Keratinocyte (primary cell): ENCODE data around the gene TTC16. TPM values are rescaled to one million over a fixed set of nuclear protein-coding genes. Genes with fewer than 3 reads are reported as not detected.

Experiments used
- DNase-seq: peaks from one replicate; pipeline ENCODE4 v3.0.0-alpha.2; 2011; ENCODE audit warnings: low read depth, missing footprints, low spot score
- FAIRE-seq: peaks from 2 replicates; lab custom pipeline; 2011; peaks lifted over from hg19 to GRCh38; lab: Jason Lieb, UNC
- H2AFZ ChIP-seq: 2 replicates; pipeline ENCODE4 v1.6.0; 2012; ENCODE audit warnings: low read length, control low read depth, inconsistent platforms; ENCODE audit not compliant: control insufficient read depth
- H3K27ac ChIP-seq: 2 replicates; pipeline ENCODE4 v1.5.1; 2011; ENCODE audit warnings: low read length; ENCODE audit not compliant: control insufficient read depth, insufficient read depth
- H3K27me3 ChIP-seq: 3 replicates; pipeline ENCODE4 v1.6.0; 2011; ENCODE audit warnings: low read length; ENCODE audit not compliant: control insufficient read depth, insufficient read depth; ENCODE audit errors: extremely low read depth
- H3K36me3 ChIP-seq, 2 experiments: 2 replicates in 1 of 2; 3 replicates in 1 of 2; pipeline ENCODE4 v1.5.1; 2011; ENCODE audit warnings: low read length in 2 of 2, mild to moderate bottlenecking in 1 of 2; ENCODE audit not compliant: control insufficient read depth in 2 of 2, insufficient read depth in 2 of 2; ENCODE audit errors: extremely low read depth in 1 of 2
- H3K4me1 ChIP-seq: 3 replicates; pipeline ENCODE4 v1.5.1; 2011; ENCODE audit warnings: low read length; ENCODE audit not compliant: control insufficient read depth, insufficient read depth; ENCODE audit errors: extremely low read depth
- H3K4me2 ChIP-seq: 3 replicates; pipeline ENCODE4 v1.6.0; 2011; ENCODE audit warnings: low read depth, low read length; ENCODE audit not compliant: control insufficient read depth, insufficient read depth; ENCODE audit errors: extremely low read depth
- H3K4me3 ChIP-seq, 3 experiments: fragments of 200-600 bp in 1 of 3; sonication (generic) in 1 of 3; 2 replicates in 2 of 3; 3 replicates in 1 of 3; pipeline ENCODE4 v1.5.1; 2011 to 2016; ENCODE audit warnings: low read length in 3 of 3, mild to moderate bottlenecking in 3 of 3, control low read depth in 2 of 3, inconsistent platforms in 1 of 3, low read depth in 1 of 3, mixed read lengths in 1 of 3, mixed run types in 1 of 3, moderate library complexity in 1 of 3; ENCODE audit not compliant: control insufficient read depth in 2 of 3, insufficient read depth in 2 of 3; ENCODE audit errors: extremely low read depth in 1 of 3
- H3K79me2 ChIP-seq: 2 replicates; pipeline ENCODE4 v1.6.0; 2012; ENCODE audit warnings: low read length; ENCODE audit not compliant: control insufficient read depth, insufficient read depth
- H3K9ac ChIP-seq: 3 replicates; pipeline ENCODE4 v1.6.0; 2011; ENCODE audit warnings: low read length; ENCODE audit not compliant: control insufficient read depth, insufficient read depth; ENCODE audit errors: extremely low read depth
- H3K9me1 ChIP-seq: 3 replicates; pipeline ENCODE4 v1.6.0; 2011; ENCODE audit warnings: low read length; ENCODE audit not compliant: control insufficient read depth, insufficient read depth; ENCODE audit errors: extremely low read depth
- H3K9me3 ChIP-seq: 2 replicates; pipeline ENCODE4 v1.5.1; 2012; ENCODE audit warnings: low read depth, low read length; ENCODE audit not compliant: control insufficient read depth
- H4K20me1 ChIP-seq: 3 replicates; pipeline ENCODE4 v1.6.0; 2011; ENCODE audit warnings: low read length; ENCODE audit not compliant: control insufficient read depth, insufficient read depth; ENCODE audit errors: extremely low read depth
- EZH2 ChIP-seq: IDR thresholded peaks from one replicate; pipeline ENCODE4 v1.6.1; 2012; ENCODE audit warnings: inconsistent platforms, mild to moderate bottlenecking, low read length, moderate library complexity
- dilution Hi-C: fragments of 300-500 bp; cut with MboI; formaldehyde crosslinking; loops from one replicate; pipeline ENCODE4 v1.7.0; 2020; ENCODE audit warnings: low sequenced_read_pairs; ENCODE audit not compliant: extremely low pct_ligation_motif_present
- polyA plus RNA-seq, 5 experiments: library from polyadenylated mRNA; depleted of rRNA in 3 of 5; stranded (reverse) in 3 of 5; stranded (forward) in 1 of 5; unstranded in 1 of 5; fragments of >200 nt; gene quantifications; 1 replicate in 1 of 5; 2 replicates in 3 of 5; 3 replicates in 1 of 5; pipeline versions ENCODE4 v1.2.1 to v1.2.3, GENCODE V29; 2011 to 2012; ENCODE audit warnings: missing spikeins in 2 of 5, low read depth in 1 of 5, low replicate concordance in 1 of 5
- TF ChIP-seq, protein P1 (sequence below), 3 experiments: IDR thresholded peaks in 1 of 3; conservative IDR thresholded peaks in 1 of 3; optimal IDR thresholded peaks in 1 of 3; 2 replicates in 2 of 3; 3 replicates in 1 of 3; pipeline versions ENCODE3 to v1.5.1; 2011; ENCODE audit warnings: low read length in 3 of 3, mild to moderate bottlenecking in 3 of 3, moderate library complexity in 2 of 3, control low read depth in 1 of 3, inconsistent platforms in 1 of 3; ENCODE audit not compliant: insufficient read depth in 2 of 3; ENCODE audit errors: extremely low read depth in 1 of 3

TTC16 gene
- polyA plus RNA-seq, 1 donor (not counting 4 experiments of a cell fraction or from before 2014, with no cell fraction given): not detected

DNA sequence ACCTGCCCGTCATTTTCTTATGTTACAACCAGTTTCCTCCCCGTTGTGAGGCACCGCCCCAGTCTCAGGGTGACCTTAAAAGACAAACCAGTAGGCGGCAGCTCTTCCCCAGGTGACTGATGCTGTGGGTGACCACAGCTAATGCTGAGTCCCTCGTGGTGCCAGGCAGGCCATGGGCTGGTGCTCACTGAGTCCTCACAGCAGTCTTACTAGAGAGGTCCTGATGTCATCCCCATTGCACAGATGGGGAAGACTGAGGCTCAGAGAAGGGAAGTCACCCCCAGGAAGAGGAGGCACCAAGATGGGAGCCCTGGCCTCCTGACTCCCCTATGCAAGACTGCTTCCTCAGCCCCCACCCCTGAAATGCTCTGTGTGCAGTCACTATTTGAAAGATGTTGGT is 8.1 kb upstream of the TTC16 start:
- FAIRE-seq: no peak
- dilution Hi-C loops: no loop called here
- TF ChIP-seq, protein P1, sequence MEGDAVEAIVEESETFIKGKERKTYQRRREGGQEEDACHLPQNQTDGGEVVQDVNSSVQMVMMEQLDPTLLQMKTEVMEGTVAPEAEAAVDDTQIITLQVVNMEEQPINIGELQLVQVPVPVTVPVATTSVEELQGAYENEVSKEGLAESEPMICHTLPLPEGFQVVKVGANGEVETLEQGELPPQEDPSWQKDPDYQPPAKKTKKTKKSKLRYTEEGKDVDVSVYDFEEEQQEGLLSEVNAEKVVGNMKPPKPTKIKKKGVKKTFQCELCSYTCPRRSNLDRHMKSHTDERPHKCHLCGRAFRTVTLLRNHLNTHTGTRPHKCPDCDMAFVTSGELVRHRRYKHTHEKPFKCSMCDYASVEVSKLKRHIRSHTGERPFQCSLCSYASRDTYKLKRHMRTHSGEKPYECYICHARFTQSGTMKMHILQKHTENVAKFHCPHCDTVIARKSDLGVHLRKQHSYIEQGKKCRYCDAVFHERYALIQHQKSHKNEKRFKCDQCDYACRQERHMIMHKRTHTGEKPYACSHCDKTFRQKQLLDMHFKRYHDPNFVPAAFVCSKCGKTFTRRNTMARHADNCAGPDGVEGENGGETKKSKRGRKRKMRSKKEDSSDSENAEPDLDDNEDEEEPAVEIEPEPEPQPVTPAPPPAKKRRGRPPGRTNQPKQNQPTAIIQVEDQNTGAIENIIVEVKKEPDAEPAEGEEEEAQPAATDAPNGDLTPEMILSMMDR (optimal IDR thresholded peaks at IDR 0.05 in 1 of 3, IDR thresholded peaks at IDR 0.05 in 1 of 3, conservative IDR thresholded peaks at IDR 0.05 in 1 of 3; ENCODE audit: extremely low read depth in 1 of 3, insufficient read depth in 2 of 3, low read length in 3 of 3): peak in 2 of 3 experiments; percentile 9 to 27
- no peak for TF ChIP-seq EZH2

DNA sequence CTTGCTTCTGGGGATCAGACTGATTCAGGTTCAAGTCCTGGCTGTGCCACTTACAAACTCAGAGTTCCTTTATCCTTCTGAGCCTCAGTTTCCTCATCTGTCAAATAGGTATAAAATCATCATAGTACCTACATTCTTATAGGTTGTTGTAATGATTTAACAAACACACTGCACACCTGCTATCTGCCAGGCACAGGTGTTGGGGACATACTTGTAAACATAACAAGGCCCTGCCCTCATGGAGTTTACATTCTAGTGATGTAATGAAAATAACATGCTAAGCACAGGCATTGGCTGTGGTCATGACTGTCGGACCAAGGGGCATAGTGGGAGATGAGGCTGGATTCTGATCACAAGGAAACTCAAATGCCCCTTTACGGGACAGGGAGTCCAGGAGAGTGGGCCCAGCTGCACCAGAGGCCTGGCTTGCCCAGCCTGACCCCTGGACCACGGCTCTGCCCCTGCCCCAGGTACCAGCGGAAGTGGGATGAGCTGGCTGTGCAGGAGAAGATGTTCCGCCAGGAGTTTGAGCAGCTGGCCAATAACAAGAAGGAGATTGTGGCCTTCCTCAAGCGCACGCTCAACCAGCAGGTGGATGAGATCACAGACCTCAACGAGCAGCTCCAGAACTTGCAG is 6.8 kb upstream of the TTC16 start:
- H3K9me1 ChIP-seq: no peaks in the 10 kb centered on the region
- no peak overlapping the region for H3K4me2 ChIP-seq
- peaks cover 4% of the 10 kb centered on the region for H3K79me2 ChIP-seq
- H3K4me1 ChIP-seq: peaks cover 1% of the 10 kb centered on the region
- no peak overlapping the region for H3K4me3 ChIP-seq
- no peak overlapping the region for H2AFZ ChIP-seq
- FAIRE-seq (no peak), DNase-seq (no peak)
- H3K36me3 ChIP-seq: peaks cover 0 to 4% of the 10 kb centered on the region in 2 experiments
- no peaks in the 10 kb centered on the region for H4K20me1 ChIP-seq
- no peak for TF ChIP-seq EZH2
- TF ChIP-seq, protein P1 (optimal IDR thresholded peaks at IDR 0.05 in 1 of 3, IDR thresholded peaks at IDR 0.05 in 1 of 3, conservative IDR thresholded peaks at IDR 0.05 in 1 of 3; ENCODE audit: extremely low read depth in 1 of 3, insufficient read depth in 2 of 3, low read length in 3 of 3): no peak
- H3K27me3 ChIP-seq: no peaks in the 10 kb centered on the region
- no peak overlapping the region for H3K27ac ChIP-seq
- H3K9ac ChIP-seq: no peak overlapping the region
- no peaks in the 10 kb centered on the region for H3K9me3 ChIP-seq
- dilution Hi-C loops: no loop called here

More for the DNA sequence above, 8.1 kb upstream of the TTC16 start:
- H3K27ac ChIP-seq: no peak overlapping the region
- no peak overlapping the region for H3K4me2 ChIP-seq
- no peaks in the 10 kb centered on the region for H3K79me2 ChIP-seq
- H2AFZ ChIP-seq: no peak overlapping the region
- H3K27me3 ChIP-seq: no peaks in the 10 kb centered on the region
- no peak for DNase-seq
- H3K9ac ChIP-seq: no peak overlapping the region
- peaks cover 0 to 3% of the 10 kb centered on the region in 2 experiments for H3K36me3 ChIP-seq
- H3K9me3 ChIP-seq: no peaks in the 10 kb centered on the region
- no peaks in the 10 kb centered on the region for H3K4me1 ChIP-seq
- H4K20me1 ChIP-seq: no peaks in the 10 kb centered on the region
- H3K9me1 ChIP-seq: no peaks in the 10 kb centered on the region
- no peak overlapping the region for H3K4me3 ChIP-seq
